Measurements from ENCODE around the gene WNT9B. TPM values are rescaled to one million over a fixed set of nuclear protein-coding genes. Genes with fewer than 3 reads are reported as not detected.

The WNT9B gene
- total RNA-seq, 1 experiment from 2014 or later: not detected

DNA sequence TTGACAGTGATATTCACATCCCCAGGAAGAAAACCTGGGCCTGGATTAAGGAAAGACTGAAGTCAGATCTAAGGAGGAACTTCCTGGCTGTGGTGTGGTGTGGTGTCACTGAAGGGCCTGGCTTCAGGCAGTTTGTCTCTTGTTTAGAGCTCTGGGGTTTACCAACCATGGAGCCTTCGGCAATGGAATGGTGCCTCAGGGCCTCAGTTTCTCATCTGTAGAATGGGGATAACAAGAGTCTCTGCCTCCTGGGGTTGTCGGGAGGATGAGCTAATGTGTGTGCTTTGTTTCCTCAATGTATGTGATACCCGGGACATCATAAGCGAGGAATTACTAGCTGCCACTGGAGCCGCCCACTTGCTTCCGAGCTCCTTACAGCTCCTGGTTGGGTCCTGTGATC lies 45.6 kb upstream of the WNT9B start:
- CTCF ChIA-PET: no interaction called here
- no peaks in the 10 kb centered on the region for H3K4me1 ChIP-seq (ENCODE audit: insufficient read depth, low read length)
- H3K4me2 ChIP-seq (ENCODE audit: low read length): no peak overlapping the region
- H4K20me1 ChIP-seq (ENCODE audit: low read length): no peaks in the 10 kb centered on the region
- no peak overlapping the region for H3K9ac ChIP-seq (ENCODE audit: low read length)
- H2AFZ ChIP-seq (ENCODE audit: low read length): no peak overlapping the region
- DNase-seq (no peak), ATAC-seq (no peak)
- H3K4me3 ChIP-seq (ENCODE audit: low read length): no peak overlapping the region
- no TSS peak for BruUV-seq (replicated peaks)
- H3K27ac ChIP-seq (ENCODE audit: low read length): no peak overlapping the region
- POLR2A ChIA-PET (ENCODE audit: unreplicated experiment): interaction anchor here (0.7 kb wide), 1 partner anchor 379 kb away, joined by 4 read pairs; no protein-coding TSS in a partner anchor
- no peaks in the 10 kb centered on the region for H3K27me3 ChIP-seq (ENCODE audit: low read length)
- H3K9me2 ChIP-seq (replicated peaks; ENCODE audit: low read length): no peaks in the 10 kb centered on the region
- H3K79me2 ChIP-seq (ENCODE audit: low read length): no peaks in the 10 kb centered on the region
- TF ChIP-seq EZH2phosphoT487 (IDR thresholded peaks at IDR 0.05; ENCODE audit: borderline replicate concordance, low read length) (no peak), EZH2 (IDR thresholded peaks at IDR 0.05; ENCODE audit: low read length, unreplicated experiment) (no peak)
- TF ChIP-seq, protein P1, sequence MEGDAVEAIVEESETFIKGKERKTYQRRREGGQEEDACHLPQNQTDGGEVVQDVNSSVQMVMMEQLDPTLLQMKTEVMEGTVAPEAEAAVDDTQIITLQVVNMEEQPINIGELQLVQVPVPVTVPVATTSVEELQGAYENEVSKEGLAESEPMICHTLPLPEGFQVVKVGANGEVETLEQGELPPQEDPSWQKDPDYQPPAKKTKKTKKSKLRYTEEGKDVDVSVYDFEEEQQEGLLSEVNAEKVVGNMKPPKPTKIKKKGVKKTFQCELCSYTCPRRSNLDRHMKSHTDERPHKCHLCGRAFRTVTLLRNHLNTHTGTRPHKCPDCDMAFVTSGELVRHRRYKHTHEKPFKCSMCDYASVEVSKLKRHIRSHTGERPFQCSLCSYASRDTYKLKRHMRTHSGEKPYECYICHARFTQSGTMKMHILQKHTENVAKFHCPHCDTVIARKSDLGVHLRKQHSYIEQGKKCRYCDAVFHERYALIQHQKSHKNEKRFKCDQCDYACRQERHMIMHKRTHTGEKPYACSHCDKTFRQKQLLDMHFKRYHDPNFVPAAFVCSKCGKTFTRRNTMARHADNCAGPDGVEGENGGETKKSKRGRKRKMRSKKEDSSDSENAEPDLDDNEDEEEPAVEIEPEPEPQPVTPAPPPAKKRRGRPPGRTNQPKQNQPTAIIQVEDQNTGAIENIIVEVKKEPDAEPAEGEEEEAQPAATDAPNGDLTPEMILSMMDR (conservative IDR thresholded peaks at IDR 0.05; ENCODE audit: low read depth, low read length): no peak
- H3K9me3 ChIP-seq (ENCODE audit: low read length): no peaks in the 10 kb centered on the region
- no peaks in the 10 kb centered on the region for H3K36me3 ChIP-seq (ENCODE audit: low read depth, low read length)
- intact Hi-C loops (cut with micrococcal nuclease): no loop called here
- H3F3A ChIP-seq (ENCODE audit: low read length, unreplicated experiment): no peaks in the 10 kb centered on the region

DNA sequence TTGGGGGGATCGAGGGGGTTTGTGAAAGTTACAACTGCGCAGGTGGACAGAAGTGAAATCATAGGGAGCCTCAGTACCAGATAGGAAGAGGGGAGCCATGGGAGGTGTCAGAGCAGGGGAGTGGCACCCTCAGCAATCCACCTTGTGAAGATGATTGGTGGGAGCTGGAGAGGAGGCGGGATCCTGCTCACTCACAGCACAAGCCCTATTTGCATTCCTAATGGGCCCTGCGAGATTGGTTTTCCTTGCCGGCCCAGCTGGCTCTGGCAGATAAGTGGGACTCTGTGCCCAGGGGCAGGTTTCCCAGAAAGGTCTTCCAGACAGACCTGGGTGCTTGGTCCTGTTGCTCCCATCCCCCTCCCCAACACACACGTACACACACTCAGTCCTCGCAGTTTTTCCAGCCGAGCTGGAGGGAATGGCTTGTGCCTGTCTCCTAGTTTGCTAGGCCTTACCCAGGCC lies 42.2 kb upstream of the WNT9B start:
- DNase-seq: no peak
- intact Hi-C loops (cut with micrococcal nuclease): no loop called here
- no peaks in the 10 kb centered on the region for H3K9me3 ChIP-seq (ENCODE audit: low read length)
- H3K9ac ChIP-seq (ENCODE audit: low read length): no peak overlapping the region
- no peaks in the 10 kb centered on the region for H3K36me3 ChIP-seq (ENCODE audit: low read depth, low read length)
- H3K27me3 ChIP-seq (ENCODE audit: low read length): no peaks in the 10 kb centered on the region
- no TSS peak for BruUV-seq (replicated peaks)
- CTCF ChIA-PET: no interaction called here
- POLR2A ChIA-PET (ENCODE audit: unreplicated experiment): no interaction called here
- TF ChIP-seq EZH2phosphoT487 (IDR thresholded peaks at IDR 0.05; ENCODE audit: borderline replicate concordance, low read length) (no peak), EZH2 (IDR thresholded peaks at IDR 0.05; ENCODE audit: low read length, unreplicated experiment) (no peak)
- TF ChIP-seq, protein P1 (conservative IDR thresholded peaks at IDR 0.05; ENCODE audit: low read depth, low read length): no peak
- H3K4me3 ChIP-seq (ENCODE audit: low read length): no peak overlapping the region
- ATAC-seq: no peak
- no peak overlapping the region for H3K27ac ChIP-seq (ENCODE audit: low read length)
- H3K4me1 ChIP-seq (ENCODE audit: insufficient read depth, low read length): no peaks in the 10 kb centered on the region
- H3K4me2 ChIP-seq (ENCODE audit: low read length): no peak overlapping the region
- no peaks in the 10 kb centered on the region for H3K79me2 ChIP-seq (ENCODE audit: low read length)
- H2AFZ ChIP-seq (ENCODE audit: low read length): no peak overlapping the region
- H3F3A ChIP-seq (ENCODE audit: low read length, unreplicated experiment): no peaks in the 10 kb centered on the region
- H4K20me1 ChIP-seq (ENCODE audit: low read length): no peaks in the 10 kb centered on the region
- H3K9me2 ChIP-seq (replicated peaks; ENCODE audit: low read length): no peaks in the 10 kb centered on the region

DNA sequence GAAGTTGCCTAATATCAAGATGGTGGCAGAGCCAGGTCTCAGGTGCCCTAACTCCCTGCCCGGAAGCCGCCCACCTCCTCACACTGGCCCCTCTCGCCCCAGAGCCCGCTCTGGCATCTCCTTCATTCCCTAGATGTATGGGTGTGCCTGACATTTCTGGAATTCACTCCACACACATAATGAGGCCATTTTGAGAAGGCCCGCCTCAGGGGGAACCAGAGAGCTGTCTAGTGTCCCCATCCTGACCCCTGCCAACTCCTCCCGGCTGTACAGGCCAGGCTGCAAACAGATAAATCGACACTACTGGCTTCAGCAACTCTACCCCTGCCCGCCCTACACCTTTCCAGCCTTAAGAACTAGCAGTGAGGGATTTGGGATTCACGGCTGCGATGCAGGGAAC lies 40.5 kb upstream of the WNT9B start:
- no peaks in the 10 kb centered on the region for H3K27me3 ChIP-seq (ENCODE audit: low read length)
- H2AFZ ChIP-seq (ENCODE audit: low read length): no peak overlapping the region
- no peaks in the 10 kb centered on the region for H3K36me3 ChIP-seq (ENCODE audit: low read depth, low read length)
- intact Hi-C loops (cut with micrococcal nuclease): no loop called here
- no peaks in the 10 kb centered on the region for H3K9me2 ChIP-seq (replicated peaks; ENCODE audit: low read length)
- POLR2A ChIA-PET (ENCODE audit: unreplicated experiment): no interaction called here
- no peak for ATAC-seq
- CTCF ChIA-PET: no interaction called here
- no peak overlapping the region for H3K9ac ChIP-seq (ENCODE audit: low read length)
- no peak overlapping the region for H3K27ac ChIP-seq (ENCODE audit: low read length)
- no peak overlapping the region for H3K4me3 ChIP-seq (ENCODE audit: low read length)
- no TSS peak for BruUV-seq (replicated peaks)
- DNase-seq: no peak
- TF ChIP-seq, protein P1 (conservative IDR thresholded peaks at IDR 0.05; ENCODE audit: low read depth, low read length): no peak
- no peak for TF ChIP-seq EZH2 (IDR thresholded peaks at IDR 0.05; ENCODE audit: low read length, unreplicated experiment)
- no peak for TF ChIP-seq EZH2phosphoT487 (IDR thresholded peaks at IDR 0.05; ENCODE audit: borderline replicate concordance, low read length)
- H3K4me1 ChIP-seq (ENCODE audit: insufficient read depth, low read length): no peaks in the 10 kb centered on the region
- no peaks in the 10 kb centered on the region for H4K20me1 ChIP-seq (ENCODE audit: low read length)
- H3K9me3 ChIP-seq (ENCODE audit: low read length): no peaks in the 10 kb centered on the region
- no peaks in the 10 kb centered on the region for H3F3A ChIP-seq (ENCODE audit: low read length, unreplicated experiment)
- H3K79me2 ChIP-seq (ENCODE audit: low read length): no peaks in the 10 kb centered on the region
- H3K4me2 ChIP-seq (ENCODE audit: low read length): no peak overlapping the region
